ENCODE data around the gene TRIM38.

GRCh38 chr6:26009817-26010216, 47.2 kb downstream of the TRIM38 start:
- TF ChIP-seq, protein P1, sequence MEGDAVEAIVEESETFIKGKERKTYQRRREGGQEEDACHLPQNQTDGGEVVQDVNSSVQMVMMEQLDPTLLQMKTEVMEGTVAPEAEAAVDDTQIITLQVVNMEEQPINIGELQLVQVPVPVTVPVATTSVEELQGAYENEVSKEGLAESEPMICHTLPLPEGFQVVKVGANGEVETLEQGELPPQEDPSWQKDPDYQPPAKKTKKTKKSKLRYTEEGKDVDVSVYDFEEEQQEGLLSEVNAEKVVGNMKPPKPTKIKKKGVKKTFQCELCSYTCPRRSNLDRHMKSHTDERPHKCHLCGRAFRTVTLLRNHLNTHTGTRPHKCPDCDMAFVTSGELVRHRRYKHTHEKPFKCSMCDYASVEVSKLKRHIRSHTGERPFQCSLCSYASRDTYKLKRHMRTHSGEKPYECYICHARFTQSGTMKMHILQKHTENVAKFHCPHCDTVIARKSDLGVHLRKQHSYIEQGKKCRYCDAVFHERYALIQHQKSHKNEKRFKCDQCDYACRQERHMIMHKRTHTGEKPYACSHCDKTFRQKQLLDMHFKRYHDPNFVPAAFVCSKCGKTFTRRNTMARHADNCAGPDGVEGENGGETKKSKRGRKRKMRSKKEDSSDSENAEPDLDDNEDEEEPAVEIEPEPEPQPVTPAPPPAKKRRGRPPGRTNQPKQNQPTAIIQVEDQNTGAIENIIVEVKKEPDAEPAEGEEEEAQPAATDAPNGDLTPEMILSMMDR (IDR thresholded peaks at IDR 0.05), result no peak
- TF ChIP-seq, protein P2, sequence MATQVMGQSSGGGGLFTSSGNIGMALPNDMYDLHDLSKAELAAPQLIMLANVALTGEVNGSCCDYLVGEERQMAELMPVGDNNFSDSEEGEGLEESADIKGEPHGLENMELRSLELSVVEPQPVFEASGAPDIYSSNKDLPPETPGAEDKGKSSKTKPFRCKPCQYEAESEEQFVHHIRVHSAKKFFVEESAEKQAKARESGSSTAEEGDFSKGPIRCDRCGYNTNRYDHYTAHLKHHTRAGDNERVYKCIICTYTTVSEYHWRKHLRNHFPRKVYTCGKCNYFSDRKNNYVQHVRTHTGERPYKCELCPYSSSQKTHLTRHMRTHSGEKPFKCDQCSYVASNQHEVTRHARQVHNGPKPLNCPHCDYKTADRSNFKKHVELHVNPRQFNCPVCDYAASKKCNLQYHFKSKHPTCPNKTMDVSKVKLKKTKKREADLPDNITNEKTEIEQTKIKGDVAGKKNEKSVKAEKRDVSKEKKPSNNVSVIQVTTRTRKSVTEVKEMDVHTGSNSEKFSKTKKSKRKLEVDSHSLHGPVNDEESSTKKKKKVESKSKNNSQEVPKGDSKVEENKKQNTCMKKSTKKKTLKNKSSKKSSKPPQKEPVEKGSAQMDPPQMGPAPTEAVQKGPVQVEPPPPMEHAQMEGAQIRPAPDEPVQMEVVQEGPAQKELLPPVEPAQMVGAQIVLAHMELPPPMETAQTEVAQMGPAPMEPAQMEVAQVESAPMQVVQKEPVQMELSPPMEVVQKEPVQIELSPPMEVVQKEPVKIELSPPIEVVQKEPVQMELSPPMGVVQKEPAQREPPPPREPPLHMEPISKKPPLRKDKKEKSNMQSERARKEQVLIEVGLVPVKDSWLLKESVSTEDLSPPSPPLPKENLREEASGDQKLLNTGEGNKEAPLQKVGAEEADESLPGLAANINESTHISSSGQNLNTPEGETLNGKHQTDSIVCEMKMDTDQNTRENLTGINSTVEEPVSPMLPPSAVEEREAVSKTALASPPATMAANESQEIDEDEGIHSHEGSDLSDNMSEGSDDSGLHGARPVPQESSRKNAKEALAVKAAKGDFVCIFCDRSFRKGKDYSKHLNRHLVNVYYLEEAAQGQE (IDR thresholded peaks at IDR 0.05; ENCODE audit: insufficient read depth in 1 of 2, low read depth in 2 of 2, low read length in 1 of 2), result no peak

Data from Panc1 (cell line).